Ureter (tissue), 1 donor: ENCODE measurements around the gene CPB2. TPM values are rescaled to one million over a fixed set of nuclear protein-coding genes. Genes with fewer than 3 reads are reported as not detected.

Source experiments
- DNase-seq: peaks from one replicate; pipeline ENCODE4 v3.0.0-alpha.2; 2020; ENCODE audit warnings: low spot score
- total RNA-seq: library from RNA; stranded (reverse); gene quantifications from one replicate; pipeline ENCODE4 v1.2.4, GENCODE V29; 2023
- donor health status: DM: yes; HTN: yes; CAD: no.

Gene CPB2
- total RNA-seq, 1 donor from 2014 or later = not detected

DNA sequence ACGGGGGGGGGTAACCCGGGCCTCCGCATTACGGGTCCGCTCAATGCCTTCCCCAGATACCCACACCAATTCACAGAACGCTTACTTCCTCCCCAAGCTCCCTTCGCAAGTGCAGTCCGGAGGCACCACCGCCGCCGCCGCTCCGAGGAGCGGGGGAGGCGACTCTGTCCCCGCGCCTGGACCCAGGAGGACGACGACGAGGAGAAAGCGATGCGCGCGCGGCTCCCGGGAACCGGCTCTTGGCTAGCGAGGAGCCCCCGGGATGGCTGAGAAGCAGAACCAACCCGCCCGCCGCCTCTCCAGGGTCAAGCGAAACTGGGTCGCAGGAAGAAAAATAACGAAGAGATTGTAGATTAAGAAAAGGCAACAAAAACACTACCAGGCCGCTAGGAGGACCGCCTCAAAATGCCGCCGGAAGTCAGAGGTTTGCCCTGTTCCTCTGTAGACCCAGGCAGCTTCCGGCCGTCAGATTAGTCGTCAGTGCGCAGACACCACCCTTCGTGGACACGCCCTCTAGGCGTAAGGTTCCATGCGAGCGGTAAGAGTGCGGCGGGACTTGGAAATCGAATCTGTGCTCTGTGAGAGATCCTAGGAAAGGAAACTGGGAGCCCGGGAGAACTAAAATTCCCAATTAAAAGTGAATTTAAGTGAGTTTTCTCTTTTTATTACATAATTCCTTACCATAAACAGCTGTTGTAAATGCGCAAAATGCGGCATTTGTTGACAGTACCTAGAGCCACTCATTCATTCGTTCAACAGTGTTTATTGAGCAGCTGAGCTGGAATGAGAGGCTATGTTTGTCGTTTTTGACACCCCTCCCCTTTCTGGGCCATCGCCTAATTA lies 52.3 kb downstream of the CPB2 start, which contains the start of gene ZC3H13:
Gene ZC3H13, minus strand, starts transcription at position 428 of the 843 bp plus-strand sequence. CDS start 7,239 bp downstream, outside the sequence.
- DNase-seq = peak; percentile 94

GRCh38 chr13:46051968-46052318 lies 52.9 kb downstream of the CPB2 start:
- DNase-seq = no peak

GRCh38 chr13:46050771-46051170 lies 54.1 kb downstream of the CPB2 start:
- no peak for DNase-seq

- DNase-seq = no peak
These were observed 59.4 kb downstream of the CPB2 start for GRCh38 chr13:46045424-46045823.

DNA sequence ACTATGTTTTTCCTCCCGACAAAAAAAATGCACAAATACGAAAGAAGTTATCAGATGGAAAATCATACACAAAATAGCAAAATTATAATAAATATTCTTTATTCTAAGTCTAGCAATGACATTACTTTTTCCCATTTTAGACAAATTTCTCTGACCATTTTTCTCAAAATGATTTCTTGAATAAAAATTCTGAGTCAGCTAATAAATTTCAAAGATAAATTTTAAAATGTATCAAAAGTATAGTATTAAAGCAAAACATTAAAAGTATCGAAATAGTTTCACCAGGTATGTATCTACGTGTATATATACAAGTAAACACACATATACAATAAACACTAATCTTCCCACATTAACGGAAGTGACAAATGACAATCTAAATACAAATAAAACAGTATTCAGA lies 61.2 kb downstream of the CPB2 start:
- no peak for DNase-seq

GRCh38 chr13:46041419-46041839 lies 63.4 kb downstream of the CPB2 start:
- no peak for DNase-seq

- DNase-seq = no peak
These were observed 64.1 kb downstream of the CPB2 start for GRCh38 chr13:46040763-46041162.

- no peak for DNase-seq
These were observed 65.2 kb downstream of the CPB2 start for GRCh38 chr13:46039411-46040182.

GRCh38 chr13:46038296-46038695 lies 66.5 kb downstream of the CPB2 start:
- DNase-seq = no peak

- no peak for DNase-seq
These were observed 69.8 kb downstream of the CPB2 start for GRCh38 chr13:46035066-46035465.

GRCh38 chr13:46032341-46032740 lies 72.5 kb downstream of the CPB2 start:
- DNase-seq = no peak

- DNase-seq = no peak
These were observed 73.1 kb downstream of the CPB2 start for GRCh38 chr13:46031581-46032263.

DNA sequence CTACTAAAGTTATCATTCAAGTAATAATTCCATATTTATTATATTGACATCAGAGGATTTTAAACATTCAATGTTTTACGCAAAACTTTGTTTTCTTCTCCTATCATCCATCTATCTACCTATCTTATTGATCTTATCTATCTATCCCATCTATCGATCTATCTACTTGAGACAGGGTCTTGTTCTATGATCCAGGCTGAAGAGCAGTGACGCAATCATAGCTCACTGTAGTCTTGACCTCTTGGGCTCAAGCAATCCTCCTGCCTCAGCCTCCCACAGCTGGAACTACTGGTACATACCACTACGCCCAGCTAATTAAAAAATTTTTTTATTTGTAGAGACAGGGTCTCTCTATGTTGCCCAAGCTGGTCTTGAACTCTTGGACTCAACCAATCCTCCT lies 79.7 kb downstream of the CPB2 start:
- DNase-seq = no peak

DNA sequence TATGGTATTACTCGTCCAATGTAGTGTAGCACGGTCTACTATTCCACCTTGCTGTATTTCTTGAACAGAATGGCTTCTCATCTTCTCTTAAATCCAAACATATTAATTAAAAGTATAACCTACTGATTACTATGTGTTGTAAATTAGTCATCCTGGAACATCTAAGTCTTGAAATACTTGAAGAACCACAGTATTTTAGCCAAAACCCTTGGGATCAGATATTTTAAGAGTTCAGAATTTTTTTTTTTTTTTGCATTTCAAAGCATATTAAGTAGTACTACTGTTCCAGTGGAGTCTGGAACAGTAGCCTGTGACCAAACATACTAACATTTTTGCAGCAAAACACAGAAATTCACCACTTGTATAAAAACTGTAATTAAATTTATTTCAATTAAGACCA lies 82.4 kb downstream of the CPB2 start:
- no peak for DNase-seq

DNA sequence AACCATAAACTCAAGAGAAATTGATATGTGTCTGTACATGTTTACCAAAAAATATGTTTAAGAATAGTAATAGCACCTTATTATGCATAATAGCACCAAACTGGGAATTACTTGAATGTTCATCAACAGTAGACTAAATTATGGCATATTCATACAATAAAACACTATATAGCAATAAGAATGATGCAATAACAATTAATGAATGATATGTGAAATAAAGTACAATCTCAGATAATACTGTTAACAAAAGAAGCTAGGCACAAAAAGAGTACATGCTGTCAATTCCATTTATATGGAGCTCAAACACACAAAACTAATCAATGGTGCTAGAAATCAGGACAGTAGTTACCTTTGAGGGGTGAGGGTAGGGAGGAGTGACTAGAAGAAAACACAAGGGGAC lies 88.6 kb downstream of the CPB2 start:
- no peak for DNase-seq

- DNase-seq = no peak
These were observed 89.5 kb downstream of the CPB2 start for GRCh38 chr13:46015366-46015765.

GRCh38 chr13:46012404-46012803 lies 92.4 kb downstream of the CPB2 start:
- no peak for DNase-seq

GRCh38 chr13:46010148-46010547 lies 94.7 kb downstream of the CPB2 start:
- no peak for DNase-seq

GRCh38 chr13:46008631-46009030 lies 96.2 kb downstream of the CPB2 start:
- no peak for DNase-seq

DNA sequence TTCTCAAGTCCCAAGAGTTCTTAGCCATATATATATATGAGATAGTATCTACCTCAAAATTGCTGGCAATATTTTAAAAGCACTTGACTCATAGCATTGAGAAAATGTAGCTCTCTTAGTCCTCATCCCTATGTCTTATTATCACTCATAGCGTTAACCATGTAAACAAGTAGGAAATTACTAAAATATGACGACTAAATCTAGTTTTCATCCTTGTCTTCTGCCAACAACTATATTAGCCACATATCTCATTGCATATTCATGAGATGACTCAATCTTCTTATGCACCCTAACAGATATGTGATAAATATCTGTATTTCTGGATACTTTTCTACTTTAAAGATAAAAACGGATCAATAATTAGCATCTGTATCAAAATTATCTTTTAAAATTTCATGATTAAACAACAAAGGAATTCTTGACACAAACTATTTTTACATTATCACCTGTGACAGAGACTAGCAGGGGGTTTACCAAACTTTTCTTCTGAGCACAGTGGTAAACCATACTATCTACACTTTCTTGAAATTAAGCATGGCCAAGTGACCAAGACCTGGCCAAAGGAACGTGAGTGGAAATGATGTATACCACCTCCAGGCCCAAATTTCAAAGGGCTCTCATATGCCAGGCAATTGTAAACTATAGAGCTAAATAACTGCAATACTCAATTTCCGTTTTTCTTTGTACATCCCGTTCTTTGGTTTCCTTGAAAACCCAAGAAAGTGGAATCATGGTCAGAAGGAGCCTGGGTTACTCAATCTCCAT lies 98.0 kb downstream of the CPB2 start:
- DNase-seq = no peak

GRCh38 chr13:46004491-46004890 lies 100.3 kb downstream of the CPB2 start:
- DNase-seq = no peak
